ENCODE measurements around the gene EVX2. TPM values are rescaled to one million over a fixed set of nuclear protein-coding genes. Genes with fewer than 3 reads are reported as not detected.

Gene EVX2
- total RNA-seq, 4 donors from 2014 or later: not detected

DNA sequence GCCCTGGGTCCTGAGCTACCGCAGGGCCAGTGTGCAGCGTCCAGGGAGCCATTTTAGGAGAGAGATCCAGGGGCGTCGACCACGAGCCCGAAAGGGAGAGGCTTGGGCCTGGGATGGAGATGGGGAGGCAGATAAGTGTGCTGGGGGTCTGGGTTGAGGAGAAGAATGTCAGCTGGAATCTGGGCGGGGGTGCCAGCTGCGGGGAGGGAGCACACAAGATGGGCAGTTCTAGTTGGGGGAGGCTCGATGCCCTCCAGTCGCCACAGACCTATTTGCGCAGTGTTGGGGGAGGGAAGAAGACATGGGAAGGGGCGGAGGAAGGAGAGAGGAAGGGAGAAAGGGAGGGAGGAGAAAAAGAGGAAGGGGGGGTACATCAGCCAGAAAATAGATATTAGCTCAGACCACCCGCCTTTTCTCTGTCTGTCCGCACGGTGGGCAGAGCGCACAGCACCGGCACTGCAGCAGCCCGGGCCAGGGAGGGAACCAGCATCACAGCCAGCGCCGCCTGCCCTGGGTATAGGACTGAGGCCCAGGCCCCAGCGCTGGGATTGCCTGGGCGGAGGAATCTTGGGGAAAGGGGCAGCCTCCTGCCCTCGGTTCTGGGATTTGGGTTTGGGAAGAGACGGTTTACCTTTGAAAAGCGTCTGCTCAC lies 21.4 kb upstream of the EVX2 start:
- intact Hi-C loops (cut with DNase I; ENCODE audit: low total_unique reads): no loop called here
- Histone ChIP-seq H3K9me3 (no peaks in the 10 kb centered on the region), H3K36me3 (no peaks in the 10 kb centered on the region), H3K27me3 (peaks cover 98% of the 10 kb centered on the region), H3K4me1 (peaks cover 8 to 42% (median 25%) of the 10 kb centered on the region in 4 donors), H3K4me3 (peak overlapping the region in 2 of 4 donors; percentile 37 to 52), H3K27ac (peak overlapping the region; percentile 46 to 79 (median 60))
- TF ChIP-seq CTCF (IDR thresholded peaks at IDR 0.05) (no peak), POLR2AphosphoS5 (IDR thresholded peaks at IDR 0.05) (no peak), POLR2A (IDR thresholded peaks at IDR 0.05) (no peak), EP300 (IDR thresholded peaks at IDR 0.05; ENCODE audit: low read depth) (no peak)
- in situ Hi-C loops (cut with MboI; ENCODE audit: low pct_ligation_motif_present in 1 of 4, low pct_unique_long_range_greater_than_20kb in 1 of 4, low sequenced_read_pairs in 3 of 4): loop anchor here in 3 of 4 donors (25.0 kb wide), 2 partner anchors 707 to 1032 kb away; no protein-coding TSS in a partner anchor
- WGBS, 2 donors (ENCODE audit: low coverage in 1 of 2): 17 to 27% methylated on average over 11 to 23 of the region's 25 CpGs
- DNase-seq: no peak

DNA sequence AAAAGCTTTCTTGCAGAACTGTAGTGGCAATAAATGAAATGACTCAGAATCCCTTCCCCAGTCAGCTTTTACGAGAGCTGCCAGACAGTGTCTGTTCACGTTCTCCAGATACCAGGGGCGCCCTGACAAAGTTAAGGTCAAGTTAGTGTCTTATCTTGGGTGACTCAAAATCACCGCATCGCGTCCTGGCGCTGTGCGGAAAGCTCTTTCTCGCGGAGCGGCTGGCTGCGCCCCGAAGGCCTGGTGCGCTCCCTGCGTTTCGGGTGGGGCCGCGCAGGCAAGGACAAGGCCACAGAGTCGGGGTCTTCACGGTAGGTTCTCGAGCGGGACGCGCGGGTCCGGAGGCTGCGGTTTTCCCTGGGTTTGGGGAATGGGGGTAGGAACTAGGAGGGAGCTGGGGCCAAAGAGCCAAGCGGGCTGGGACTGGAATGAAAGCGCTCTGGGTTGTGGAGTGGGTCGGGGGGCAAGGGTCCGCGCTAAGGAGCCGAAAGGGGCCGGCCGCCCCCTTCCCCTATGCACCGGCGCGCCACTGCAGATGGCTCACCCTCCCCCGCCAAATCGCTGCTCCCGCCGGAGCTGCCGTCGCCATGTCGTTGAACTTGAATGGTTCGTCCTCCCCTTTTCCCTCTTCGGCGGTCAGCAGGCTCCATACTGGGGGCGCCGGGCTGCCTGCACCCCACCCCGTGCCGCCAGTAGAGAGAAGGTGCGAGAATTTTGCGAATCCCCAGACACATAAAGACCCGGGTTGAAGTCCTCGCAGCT lies 20.7 kb upstream of the EVX2 start:
- H3K4me3 ChIP-seq: peak overlapping the region in 2 of 4 donors; percentile 37 to 52

DNA sequence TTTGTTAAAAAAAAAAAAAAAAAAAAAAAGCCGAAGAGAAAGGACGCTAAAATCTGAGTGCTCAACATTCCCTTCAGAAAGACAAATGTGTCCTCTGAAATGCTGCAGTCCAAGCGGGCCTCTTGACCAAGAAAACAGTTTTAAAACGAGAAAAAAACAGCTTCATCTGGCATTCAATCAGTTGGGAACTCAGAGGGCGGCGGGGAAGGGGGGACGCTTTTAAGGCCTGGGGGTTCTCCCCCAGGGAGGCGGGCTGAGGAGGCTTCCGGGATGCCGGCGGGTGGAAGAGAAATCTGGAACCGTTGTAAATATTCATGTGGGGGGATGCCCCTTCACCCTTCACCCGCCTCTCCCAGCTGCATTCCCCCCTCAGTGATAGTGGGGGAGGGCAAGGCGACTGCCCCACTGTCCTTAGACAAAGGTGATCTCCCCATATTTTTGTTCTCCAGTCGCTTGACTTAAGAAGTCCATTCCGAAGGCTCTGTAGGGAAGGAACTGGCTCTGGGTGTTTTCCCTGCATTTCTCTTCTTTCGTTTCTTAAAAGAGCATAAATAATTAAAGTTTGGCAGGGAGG lies 20.1 kb upstream of the EVX2 start:
- Histone ChIP-seq H3K27me3 (peaks cover 98% of the 10 kb centered on the region), H3K9me3 (no peaks in the 10 kb centered on the region), H3K4me3 (peak overlapping the region in 2 of 4 donors; percentile 37 to 52), H3K27ac (peak overlapping the region in 3 of 4 donors; percentile 51 to 79 (median 68)), H3K36me3 (no peaks in the 10 kb centered on the region), H3K4me1 (peaks cover 7 to 37% (median 25%) of the 10 kb centered on the region in 4 donors)
- TF ChIP-seq CTCF (IDR thresholded peaks at IDR 0.05) (no peak), EP300 (IDR thresholded peaks at IDR 0.05; ENCODE audit: low read depth) (no peak), POLR2A (IDR thresholded peaks at IDR 0.05) (no peak)
- WGBS, 2 donors (ENCODE audit: low coverage in 1 of 2): 11 to 17% methylated on average over 6 to 17 of the region's 17 CpGs
- intact Hi-C loops (cut with DNase I; ENCODE audit: low total_unique reads): loop anchor here (2.0 kb wide), 1 partner anchor 407 kb away; no protein-coding TSS in a partner anchor
- in situ Hi-C loops (cut with MboI; ENCODE audit: low pct_ligation_motif_present in 1 of 4, low pct_unique_long_range_greater_than_20kb in 1 of 4, low sequenced_read_pairs in 3 of 4): loop anchor here in 3 of 4 donors (25.0 kb wide), 2 partner anchors 708 to 1033 kb away; no protein-coding TSS in a partner anchor
- DNase-seq: no peak

More for the DNA sequence above, 20.7 kb upstream of the EVX2 start:
- H3K36me3 ChIP-seq: no peaks in the 10 kb centered on the region
- peaks cover 98% of the 10 kb centered on the region for H3K27me3 ChIP-seq
- H3K9me3 ChIP-seq: no peaks in the 10 kb centered on the region
- 9 to 15% methylated on average over 7 to 52 of the region's 56 CpGs for WGBS, 2 donors (ENCODE audit: low coverage in 1 of 2)
- H3K4me1 ChIP-seq: peaks cover 8 to 42% (median 25%) of the 10 kb centered on the region in 4 donors
- intact Hi-C loops (cut with DNase I; ENCODE audit: low total_unique reads): no loop called here
- in situ Hi-C loops (cut with MboI; ENCODE audit: low pct_ligation_motif_present in 1 of 4, low pct_unique_long_range_greater_than_20kb in 1 of 4, low sequenced_read_pairs in 3 of 4): loop anchor here in 3 of 4 donors (25.0 kb wide), 2 partner anchors 708 to 1033 kb away; no protein-coding TSS in a partner anchor
- TF ChIP-seq EP300 (IDR thresholded peaks at IDR 0.05; ENCODE audit: low read depth): no peak
- peak in 1 of 3 donors; percentile 25 for TF ChIP-seq POLR2AphosphoS5 (IDR thresholded peaks at IDR 0.05)
- no peak for DNase-seq
- peak overlapping the region; percentile 44 to 79 (median 60) for H3K27ac ChIP-seq

GRCh38 chr2:176103194-176103593 lies 19.4 kb upstream of the EVX2 start:
- in situ Hi-C loops (cut with MboI; ENCODE audit: low pct_ligation_motif_present in 1 of 4, low pct_unique_long_range_greater_than_20kb in 1 of 4, low sequenced_read_pairs in 3 of 4) (loop anchor here in 3 of 4 donors (25.0 kb wide), 2 partner anchors 709 to 1034 kb away; no protein-coding TSS in a partner anchor), intact Hi-C loops (cut with DNase I; ENCODE audit: low total_unique reads) (loop anchor here (2.0 kb wide), 1 partner anchor 406 kb away; no protein-coding TSS in a partner anchor)
- Histone ChIP-seq H3K4me1 (peaks cover 4 to 34% (median 25%) of the 10 kb centered on the region in 4 donors), H3K27me3 (peaks cover 98% of the 10 kb centered on the region), H3K27ac (no peak overlapping the region), H3K36me3 (no peaks in the 10 kb centered on the region), H3K4me3 (no peak overlapping the region), H3K9me3 (no peaks in the 10 kb centered on the region)
- no peak for TF ChIP-seq EP300 (IDR thresholded peaks at IDR 0.05; ENCODE audit: low read depth)
- no peak for TF ChIP-seq POLR2AphosphoS5 (IDR thresholded peaks at IDR 0.05)
- no peak for TF ChIP-seq CTCF (IDR thresholded peaks at IDR 0.05)
- no peak for TF ChIP-seq POLR2A (IDR thresholded peaks at IDR 0.05)
- DNase-seq: no peak
- WGBS, 2 donors (ENCODE audit: low coverage in 1 of 2): 63 to 73% methylated on average over 7 of the region's 7 CpGs
